H4 (cell line): ENCODE results near the gene PPIF. TPM values are rescaled to one million over a fixed set of nuclear protein-coding genes. Genes with fewer than 3 reads are reported as not detected.
"Not testable (repeated sequence)": the region's sequence is repeated elsewhere in the genome, so short reads cannot be mapped to it uniquely, and the experiment has no call there.

ENCODE experiments used
- DNase-seq: peaks from one replicate; pipeline ENCODE4 v3.0.0-alpha.2; 2015; ENCODE audit warnings: low spot score
- total RNA-seq: library from RNA; depleted of rRNA; stranded (reverse); fragments of >200 nt; shearing (Covaris generic); gene quantifications from 2 replicates; pipeline ENCODE4 v1.2.3, GENCODE V29; 2014

PPIF gene
- total RNA-seq, 1 experiment from 2014 or later, result 52.3 TPM

DNA sequence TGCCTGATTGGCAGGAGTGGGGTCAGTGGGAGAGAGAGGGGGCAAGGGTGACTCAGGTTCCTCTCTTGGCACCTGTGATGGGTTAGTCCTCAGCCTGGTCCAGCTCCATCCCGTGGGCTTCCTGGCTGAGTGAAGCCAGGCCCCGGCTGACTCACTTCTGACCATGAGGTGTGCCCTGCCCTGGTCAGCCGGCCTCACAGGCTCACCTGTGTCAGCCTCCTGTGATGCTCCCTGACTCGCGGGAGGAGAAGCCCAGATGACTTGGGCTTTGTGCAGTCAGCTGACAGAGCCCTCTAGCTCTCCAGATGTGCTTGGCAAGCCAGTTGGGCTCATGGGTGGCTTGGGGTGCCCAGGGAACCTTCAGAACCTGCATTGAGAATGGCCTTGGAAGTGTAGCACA, 16.0 kb upstream of the PPIF start:
- no peak for DNase-seq

DNA sequence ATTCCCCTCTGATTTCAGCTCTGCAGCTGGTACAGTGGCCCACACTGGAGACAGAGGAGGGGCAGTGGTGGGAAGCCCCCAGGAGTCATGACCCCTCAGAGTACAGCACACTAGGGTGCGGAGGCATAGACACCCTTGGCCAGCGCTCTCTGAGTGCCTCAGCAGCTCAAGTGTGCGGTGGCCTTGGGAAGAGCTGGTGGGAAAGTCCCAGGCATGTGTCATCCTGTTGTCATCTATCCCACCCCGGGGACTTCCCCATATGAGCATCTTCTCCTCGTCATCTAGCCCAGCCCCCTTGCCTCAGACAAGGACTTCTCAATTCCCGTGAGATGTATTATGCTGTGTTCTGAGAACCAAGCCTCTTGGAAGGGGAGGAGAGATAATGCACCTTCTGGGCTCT, 15.6 kb upstream of the PPIF start:
- DNase-seq, result no peak

DNA sequence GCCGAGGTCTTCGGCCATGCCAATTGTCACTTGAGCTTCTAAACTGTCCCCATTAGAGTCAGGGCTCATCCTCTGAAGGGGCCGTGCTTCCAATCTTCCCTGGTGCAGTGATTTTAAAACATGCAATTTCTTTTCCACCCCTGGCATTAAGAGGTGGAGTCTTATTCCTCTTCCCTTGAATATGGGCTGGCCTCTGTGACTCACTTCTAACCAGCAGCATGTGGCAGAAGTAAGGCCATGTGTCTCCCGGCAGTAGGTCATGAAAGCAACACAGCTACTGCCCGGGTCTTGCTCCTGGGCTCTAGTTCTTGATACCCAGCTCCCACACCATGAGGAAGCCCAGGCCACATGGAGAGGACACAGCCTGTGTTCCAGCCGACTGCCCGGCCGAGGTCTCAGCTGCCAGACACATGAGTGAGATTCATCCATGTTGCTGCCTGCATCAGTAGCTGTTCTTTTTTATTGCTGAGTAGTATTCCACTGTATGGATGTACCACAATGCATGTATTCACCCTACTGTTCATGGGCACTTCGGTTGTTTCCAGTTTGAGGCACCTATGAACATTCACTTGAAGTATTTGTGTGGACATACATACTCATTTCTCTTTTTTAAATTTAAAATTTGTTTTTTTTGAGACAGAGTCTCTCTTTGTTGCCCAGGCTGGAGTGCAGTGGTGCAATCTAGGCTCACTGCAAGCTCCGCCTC, 14.5 kb upstream of the PPIF start:
- not testable (repeated sequence) for DNase-seq

DNA sequence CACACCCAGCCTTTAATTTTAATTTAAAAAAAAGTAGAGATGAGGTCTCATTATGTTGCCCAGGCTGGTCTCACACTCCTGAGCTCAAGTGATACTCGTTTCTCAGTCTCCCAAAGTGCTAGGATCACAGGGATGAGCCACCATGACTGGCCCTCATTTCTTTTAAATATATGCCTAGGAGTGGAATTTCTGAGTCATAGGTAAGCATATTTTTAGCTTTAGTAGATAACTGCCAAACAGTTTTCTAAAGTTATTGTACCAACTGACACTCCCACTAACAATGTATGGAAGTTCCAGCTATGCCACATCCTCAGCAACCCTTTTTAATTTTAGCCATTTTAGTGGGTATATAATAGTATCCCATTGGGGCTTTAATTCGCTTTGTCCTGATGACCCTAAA, 13.8 kb upstream of the PPIF start:
- no peak for DNase-seq

DNA sequence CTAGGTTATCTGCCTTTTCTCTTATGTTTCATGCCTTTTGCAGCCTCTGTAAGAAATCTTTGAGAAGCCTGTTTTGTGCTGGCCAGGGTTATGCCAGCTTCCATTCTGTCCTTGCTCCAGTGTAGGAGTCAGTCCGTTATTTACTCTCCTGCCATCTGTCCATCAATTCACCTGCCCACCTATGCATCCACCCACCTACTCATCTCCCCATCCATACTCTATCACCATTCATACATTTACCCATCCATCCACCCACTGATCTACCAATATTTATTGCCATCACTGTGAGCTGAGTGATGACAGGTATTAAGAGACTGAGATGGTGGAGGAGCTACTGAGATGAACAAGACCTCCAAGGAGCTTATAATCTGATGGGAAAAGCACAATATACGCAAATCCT, 12.7 kb upstream of the PPIF start:
- DNase-seq, result no peak

DNA sequence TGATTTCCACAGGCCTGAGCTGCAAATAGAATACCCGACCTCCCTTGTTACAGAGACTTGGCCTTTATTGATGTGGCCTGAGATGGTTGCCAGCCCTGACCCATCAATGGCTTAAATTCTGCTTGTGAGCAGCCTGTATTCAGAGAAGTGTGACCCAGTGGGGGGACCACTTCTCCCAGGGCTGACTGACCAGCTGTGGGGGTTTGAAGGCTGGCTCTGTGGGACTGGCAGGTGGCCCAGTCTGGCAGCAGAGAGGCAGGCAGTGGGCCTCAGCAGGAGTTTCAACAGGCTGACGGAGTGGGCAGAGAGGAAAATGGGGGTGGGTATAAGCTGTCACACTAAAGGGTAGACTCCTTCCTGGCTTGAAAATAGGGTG, 12.2 kb upstream of the PPIF start:
- no peak for DNase-seq

DNA sequence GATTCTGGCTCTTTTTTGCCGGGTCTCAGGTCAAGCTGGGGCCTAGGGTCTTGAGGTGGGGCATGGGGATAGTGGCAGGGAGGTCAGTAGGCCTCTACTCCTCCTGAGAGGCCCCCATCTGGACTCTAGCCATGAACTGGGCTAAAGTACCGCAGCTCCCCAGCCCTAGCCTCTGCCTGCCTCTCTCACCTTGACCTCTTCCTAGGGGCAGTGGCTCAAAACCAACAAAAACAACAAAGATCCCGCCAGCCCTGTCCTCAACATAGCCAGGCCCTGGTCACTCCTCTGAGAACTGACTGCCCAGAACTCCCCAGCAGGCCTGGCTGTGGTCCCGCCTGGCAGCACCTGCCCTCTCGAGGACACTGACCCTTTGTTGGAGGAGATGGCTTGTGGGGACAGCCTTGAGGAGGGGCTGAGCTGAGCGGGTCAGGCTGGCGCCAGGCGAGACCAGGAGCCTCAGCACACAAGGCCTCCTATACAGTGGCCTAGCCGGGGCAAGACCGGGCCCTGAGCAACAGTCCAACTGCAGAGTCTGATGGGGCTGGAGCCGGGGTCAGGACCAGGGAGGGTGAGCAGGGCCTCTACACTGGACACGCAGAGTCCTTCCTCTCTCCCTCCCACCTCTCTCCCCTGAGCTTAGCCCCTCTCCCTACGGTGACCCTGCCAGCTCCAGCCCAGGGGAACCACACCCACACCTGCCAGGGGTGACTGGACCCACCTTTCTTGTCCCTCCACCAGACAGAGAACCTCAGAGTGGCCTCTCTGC, 11.6 kb upstream of the PPIF start:
- no peak for DNase-seq

DNA sequence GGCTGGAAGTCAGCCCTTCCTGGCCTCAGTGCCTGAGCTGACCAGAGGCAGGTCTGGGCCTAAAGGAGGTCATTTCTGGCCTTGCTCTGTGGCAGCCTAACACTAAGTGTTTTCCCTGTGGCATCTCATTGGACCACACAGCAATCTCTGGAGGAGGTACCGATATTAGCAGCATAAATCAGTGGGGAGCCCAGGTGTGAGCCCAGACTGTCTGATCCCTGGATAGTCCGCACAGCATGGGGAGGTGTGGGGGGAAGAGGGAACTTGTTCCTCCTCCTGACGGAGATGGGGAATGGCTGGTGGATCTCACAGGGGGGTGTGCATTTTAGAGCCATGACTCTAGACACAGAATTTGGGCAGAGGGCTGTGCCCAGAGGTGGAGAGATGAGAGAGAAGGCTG, 11.0 kb upstream of the PPIF start:
- DNase-seq, result no peak

DNA sequence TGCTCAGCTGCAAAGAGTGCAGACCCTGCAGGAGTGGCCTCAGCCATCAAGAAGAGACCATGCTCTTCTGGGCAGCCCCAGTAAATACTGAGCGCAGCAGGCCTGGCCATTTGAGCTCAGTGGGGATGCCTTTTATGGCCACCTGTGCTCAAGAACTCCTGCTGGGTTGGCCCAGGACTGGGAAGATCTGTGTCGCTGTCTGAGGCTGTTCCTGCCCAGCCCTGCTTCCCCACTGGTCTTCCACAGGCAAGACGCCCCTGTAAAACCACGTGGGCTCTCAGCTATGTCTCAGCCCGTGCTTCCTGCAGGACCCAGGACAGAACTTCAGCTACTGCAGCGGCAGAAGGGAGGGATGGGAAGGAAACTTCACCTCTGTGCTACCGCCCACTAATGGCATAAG, 10.5 kb upstream of the PPIF start:
- no peak for DNase-seq

DNA sequence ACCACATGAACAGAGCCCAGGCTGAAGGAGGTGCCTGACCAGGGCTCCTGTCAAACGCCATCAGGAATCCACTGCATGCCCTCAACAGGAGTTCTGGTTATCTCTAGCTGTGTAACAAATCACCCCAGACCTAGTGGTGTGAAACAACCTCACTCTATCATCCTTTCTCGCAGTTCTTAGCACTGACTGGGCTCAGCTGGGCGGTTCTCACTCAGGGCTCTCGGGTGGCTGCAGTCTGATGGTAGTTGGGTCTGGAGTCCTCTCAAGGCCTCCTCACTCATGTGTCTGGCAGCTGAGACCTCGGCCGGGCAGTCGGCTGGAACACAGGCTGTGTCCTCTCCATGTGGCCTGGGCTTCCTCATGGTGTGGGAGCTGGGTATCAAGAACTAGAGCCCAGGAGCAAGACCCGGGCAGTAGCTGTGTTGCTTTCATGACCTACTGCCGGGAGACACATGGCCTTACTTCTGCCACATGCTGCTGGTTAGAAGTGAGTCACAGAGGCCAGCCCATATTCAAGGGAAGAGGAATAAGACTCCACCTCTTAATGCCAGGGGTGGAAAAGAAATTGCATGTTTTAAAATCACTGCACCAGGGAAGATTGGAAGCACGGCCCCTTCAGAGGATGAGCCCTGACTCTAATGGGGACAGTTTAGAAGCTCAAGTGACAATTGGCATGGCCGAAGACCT, 9.3 kb upstream of the PPIF start:
- DNase-seq, result not testable (repeated sequence)

DNA sequence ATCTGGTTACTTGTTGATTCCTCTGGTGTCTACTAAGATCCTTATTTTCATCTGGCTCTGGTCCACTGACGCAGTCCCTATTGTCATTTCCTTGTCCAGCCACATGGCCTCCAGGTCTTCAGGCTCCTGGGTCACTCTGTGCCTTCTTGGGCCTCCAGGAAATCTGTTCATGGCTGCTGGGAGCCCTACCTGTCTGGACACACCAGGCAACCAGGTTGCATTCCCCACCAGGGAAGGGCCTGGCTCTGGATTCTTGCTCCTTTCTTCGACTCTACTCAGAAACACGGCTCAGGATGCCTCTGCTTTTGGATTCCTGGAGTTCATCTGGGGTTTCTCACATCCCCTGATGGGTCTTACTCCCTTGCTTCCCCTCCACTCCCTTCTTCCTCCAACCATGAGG, 8.0 kb upstream of the PPIF start:
- no peak for DNase-seq

DNA sequence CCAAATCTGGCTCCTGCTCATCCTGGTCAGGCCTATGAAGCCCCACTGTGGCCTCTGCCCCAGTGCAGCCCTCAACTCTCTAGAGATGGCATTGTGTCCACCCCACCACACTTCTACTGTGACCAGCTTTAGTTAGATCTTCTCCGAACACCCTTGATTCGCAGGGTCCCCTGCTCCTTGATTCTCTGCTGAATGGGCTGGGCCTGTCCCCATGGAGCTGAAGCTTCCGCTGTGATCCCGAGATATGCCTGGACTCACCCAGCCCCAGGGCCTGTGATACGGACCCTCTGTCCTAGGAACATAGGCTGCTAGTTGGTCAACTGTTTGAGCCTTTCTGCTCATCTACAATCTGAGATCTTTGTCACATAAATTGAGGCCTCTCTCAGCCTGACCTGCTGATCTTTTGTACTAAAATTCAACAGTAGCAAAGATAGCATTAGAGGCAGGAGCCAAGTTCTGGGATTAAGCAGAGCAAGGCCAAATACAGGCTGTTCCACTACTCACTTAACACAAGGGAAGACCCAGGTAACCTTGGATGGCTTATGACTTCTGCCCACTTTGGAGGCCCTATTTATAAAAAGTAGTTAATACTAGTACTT, 6.5 kb upstream of the PPIF start:
- no peak for DNase-seq

DNA sequence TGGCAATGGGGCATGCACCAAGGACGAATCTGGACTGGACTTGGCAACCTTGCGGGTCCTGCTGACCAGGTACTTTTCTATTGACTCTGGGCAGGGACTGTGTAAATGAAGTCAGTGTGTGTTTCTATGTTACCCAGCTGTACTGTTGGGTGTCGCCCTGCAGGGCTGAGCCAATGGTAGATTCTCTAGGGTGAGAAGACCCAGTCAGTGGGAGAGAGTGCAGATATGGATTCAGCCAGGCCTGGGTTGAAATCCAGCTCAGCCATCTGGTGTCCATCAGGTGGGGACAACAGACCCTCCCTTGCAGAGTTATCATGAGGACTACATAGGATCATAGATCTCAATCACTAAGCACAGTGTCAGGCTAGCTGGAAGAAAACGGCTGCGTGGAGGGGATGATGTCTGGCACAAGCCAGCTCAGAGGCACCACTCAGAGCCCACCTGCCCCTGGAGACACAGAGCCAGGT, 4.9 kb upstream of the PPIF start:
- no peak for DNase-seq

DNA sequence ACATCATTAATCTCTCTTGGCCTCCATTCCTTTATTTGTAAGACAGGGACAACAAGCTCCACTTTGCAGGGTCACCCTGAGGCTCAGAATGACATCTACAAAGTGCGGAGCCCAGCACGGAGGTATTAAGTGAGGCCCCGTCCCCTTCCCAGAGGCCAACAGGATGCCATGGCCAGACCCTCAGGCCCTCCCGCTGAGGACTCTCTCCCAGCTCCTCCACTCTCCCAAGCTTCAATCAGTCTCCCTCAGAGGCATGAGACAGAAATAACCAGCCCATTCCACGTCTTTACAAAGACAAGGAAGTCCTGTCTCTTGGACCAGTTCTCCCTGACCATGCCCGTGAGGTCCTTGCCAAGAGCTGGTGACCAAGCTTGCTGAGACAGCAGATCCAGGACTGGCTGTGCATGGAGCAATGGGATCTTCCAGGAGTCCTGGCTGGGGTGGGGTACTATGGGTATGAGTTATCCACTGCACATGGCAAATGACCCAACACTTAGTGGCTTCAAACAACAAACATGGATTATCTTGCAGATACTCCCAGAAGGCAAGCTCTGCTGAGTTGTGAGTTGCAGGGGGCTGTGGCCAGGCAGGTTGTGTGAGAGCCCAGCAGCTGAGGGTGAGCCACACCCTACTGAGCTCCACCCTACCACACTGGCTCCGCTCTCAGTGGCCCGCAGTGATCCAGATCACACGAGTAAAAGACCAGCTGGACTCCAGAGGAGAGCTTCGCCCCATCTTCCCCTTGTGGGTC, 4.3 kb upstream of the PPIF start:
- DNase-seq, result no peak

DNA sequence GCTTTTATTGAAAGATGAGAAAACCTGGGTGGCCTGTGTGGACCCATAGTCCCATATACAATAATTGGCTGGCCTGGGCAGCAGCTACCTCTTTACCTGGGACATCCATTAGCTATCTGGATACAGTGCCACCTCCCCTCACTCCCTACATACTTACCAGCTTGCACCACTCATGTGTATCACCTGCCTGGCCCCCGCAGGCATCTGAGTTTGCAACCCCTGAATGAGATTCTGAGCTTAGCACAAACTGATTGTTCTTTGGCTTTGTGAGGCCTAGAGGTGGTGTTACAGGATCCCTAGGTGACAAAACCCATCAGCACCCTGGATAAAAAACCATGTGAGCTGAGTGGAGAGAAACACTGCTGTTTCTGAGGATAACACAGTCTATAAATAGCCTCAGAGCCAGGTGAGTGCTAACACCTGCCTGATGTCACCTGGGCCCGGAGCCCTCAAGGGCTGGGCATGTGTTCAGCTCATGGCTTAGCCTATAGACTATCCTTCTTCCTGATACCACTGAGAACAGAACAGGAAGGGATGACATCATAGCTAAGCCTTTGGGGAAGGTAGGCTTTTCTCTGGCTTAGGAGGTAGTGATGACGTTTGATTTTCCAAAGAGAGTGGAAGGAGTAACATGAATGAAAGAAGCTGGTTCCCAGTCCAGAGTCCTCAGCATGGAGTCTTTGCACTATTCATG, 2.6 kb upstream of the PPIF start:
- no peak for DNase-seq

DNA sequence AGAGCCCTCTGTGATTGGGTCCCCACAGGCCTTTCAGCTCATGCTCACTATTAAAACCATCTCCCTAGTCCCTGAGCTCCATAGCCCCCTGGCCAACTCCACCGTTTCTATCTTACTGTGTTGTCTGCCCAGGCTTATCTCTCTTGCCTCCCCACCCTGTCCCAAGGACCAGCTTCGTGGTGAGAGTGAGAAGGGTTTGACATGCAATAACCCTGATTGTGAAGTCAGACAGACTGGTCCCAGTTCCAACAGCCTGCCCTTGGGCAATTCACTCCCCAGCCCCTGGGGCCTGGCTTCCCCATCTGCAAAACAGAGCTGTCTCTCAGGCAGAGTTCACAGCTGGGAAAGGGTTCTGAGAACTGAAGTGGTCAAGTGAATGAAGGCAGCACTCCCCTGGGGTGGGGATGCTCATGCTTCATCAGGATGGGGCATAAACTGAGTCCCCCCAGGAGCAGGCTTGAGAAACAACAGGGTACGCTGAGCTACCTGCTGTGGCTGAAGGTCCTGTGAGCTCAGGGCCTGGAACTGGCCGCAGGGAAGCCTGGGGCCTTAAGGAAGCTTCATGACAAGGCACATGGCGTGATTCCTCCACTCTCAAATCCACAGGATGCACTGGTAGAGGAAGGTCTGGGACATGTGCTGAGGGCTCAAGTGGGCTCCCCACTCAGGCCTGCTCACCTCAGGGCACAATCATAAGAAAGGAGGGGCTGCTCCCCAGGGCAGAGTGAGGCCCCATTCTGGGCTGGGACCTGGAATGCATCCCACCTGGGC, 1.8 kb upstream of the PPIF start:
- no peak for DNase-seq

DNA sequence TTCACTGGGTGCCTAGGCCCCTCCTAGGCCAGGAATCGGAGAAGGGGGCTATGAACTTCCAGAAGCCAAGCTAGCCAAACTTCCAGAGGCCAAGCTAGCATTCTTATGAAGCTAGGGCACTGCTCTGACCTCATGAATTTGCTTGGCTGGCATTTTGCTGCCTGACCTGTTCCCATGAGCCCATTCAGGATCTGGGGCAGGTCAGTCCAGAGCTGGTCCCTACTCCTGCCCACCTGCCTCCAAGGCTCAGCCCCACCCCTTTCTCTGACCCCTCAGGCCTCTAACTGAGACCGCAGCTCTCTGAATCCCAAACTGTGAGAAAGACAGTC, 1.3 kb upstream of the PPIF start:
- no peak for DNase-seq

DNA sequence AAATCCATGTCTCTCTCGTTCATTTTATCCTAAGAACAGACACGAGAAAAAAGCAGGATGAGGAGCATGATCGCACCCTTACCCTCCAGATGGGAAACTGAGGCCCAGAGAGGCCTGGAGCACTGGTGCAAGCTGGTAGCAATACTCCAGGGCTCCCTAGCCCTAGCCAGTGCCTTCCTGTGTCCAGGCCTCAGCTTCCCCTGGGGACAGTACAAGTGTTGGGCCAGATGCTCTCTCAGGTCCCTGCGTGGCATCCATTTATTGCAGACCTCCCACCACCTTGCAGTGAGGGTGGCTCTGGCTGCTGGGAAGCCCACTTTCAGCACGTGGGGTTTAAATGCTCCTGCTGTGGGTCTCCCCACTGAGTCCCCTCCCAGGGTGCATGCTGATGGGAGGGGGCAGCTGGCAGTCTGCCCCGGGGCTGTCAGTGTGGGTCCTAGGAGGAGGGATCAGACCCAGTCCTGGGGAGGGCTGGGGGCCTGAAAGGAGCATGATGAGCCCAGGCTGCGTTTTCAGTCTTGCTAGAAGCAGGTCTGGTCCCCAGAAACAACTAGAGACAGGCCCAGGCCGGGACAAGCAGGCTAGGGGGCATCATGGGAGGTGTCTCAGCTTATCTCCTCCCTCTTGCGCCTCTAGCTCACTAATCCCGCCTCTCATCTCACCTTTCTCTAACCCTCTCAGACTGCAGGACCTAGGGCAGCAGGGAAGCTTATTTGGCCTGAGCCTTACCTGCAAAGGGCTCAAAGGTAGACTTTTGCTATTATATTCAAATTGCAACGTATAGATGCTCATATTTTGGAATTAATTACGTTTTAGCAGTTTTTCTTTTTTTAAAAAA, 662 bp upstream of the PPIF start:
- no peak for DNase-seq

DNA sequence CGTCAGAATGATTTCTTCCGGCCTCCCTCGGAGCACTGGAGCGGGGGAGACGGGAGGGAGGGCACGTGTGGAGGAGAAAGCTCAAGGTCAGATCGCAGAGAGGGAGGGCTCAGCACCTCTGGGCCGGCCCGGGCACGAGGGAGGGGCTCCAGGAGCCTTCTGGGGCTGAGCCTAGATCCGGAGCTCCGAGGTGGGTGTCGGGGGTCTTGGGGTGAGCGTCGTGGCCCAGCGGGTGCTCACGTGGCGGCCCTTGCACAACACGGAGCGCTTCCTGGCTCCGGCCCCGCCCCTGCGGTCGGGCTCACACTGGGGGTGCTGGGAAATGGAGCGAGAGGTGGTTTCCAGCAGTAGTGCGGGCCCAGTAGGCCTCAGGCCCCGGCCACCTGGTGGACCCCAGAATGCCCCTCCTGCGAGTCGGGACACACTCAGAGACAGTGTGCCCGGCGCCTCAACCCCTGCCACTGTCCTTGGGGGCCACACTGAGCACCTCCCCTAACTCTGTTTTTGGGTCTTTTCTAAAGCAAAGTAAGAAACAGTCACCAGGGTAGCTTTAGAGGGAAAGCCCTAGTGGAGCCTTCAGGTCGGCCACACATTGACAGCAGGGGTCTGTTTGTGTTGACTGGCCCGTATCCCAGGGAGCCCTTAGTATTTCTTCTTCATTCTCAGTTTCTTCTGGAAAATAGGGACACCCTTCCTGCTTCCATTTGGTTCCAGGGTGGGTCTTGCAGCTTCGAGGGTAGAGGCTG, 798 bp downstream of the PPIF start:
- peak; percentile 63 for DNase-seq
